GOT3 (cell line): Measurements from ENCODE around the gene INPP5J.
"Not testable (repeated sequence)": the region's sequence is repeated elsewhere in the genome, so short reads cannot be mapped to it uniquely, and the experiment has no call there.

Experiments
- DNase-seq: peaks from one replicate; lab custom pipeline; 2025; ENCODE audit warnings: mixed read lengths; lab: John Stamatoyannopoulos, UW

Gene INPP5J

GRCh38 chr22:31086703-31087330, 35.9 kb upstream of the INPP5J start:
- DNase-seq: no peak

GRCh38 chr22:31087744-31088215, 35.0 kb upstream of the INPP5J start:
- DNase-seq: no peak

DNA sequence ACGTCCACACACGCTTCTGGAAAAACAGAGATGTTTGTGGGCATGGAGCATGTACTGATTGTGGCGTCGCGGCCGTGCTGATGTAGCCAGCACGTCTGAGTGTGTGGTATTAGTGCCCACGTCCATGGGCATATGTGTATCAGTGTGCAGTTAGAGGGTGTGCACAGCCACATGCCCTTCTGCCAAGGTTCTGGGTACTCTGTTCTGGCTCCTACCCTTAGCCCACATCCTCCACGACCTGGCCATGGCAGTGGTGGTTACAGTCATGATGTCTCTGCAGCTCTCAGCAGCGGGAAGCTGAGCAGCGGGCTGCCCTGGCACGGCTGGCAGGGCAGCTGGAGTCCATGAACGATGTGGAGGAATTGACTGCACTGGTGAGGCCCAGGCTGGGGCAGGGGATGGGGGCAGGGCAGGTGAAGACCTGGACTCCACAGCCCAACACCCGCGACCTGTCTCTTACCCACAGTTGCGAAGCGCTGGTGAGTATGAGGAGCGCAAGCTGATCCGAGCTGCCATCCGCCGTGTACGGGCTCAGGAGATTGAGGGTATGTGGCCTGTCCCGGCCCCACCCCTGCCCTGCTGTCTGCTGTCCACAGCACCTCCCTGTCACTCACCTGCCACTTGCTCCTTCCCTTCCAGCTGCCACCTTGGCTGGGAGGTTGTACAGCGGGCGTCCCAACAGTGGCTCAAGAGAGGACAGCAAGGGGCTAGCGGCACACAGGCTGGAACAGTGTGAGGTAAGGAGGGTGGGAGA, 34.4 kb upstream of the INPP5J start:
- DNase-seq: no peak

DNA sequence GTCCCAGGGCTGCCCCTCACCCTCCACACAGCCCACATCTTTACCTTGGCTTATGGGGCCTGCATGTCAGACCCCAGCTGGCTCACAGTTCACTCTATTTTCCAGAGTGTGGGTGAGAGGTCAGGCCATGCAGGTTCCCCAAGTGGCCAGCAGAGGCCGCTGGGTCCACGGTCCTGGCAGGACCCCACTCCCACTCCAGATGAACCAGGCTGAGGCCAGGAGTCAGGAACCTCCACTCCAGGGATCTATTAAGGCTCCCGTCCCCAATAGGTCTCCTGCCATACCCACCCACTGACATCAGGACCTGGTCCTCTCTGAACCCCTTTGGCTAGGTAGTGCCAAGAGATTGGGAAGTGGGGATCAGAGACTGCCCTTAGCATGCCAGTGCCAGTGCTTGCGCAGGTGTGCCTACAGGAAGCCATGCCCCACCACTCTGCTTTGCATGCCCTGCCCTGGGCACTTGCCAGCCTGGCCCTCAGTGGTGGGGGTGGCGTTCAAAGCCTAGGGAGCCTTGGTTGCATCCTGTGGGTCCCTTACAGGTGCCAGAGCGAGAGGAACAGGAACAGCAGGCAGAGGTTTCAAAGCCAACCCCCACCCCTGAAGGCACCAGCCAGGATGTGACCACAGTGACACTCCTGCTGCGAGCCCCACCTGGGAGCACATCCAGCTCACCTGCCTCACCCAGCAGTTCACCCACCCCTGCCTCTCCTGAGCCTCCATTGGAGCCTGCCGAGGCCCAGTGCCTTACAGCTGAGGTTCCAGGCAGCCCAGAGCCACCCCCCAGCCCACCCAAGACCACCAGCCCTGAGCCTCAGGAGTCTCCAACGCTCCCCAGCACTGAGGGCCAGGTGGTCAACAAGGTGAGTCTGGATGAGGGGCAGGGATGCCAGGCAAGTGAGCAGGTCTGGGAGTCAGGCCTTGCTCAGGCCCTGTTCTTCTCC, 33.3 kb upstream of the INPP5J start:
- no peak for DNase-seq

DNA sequence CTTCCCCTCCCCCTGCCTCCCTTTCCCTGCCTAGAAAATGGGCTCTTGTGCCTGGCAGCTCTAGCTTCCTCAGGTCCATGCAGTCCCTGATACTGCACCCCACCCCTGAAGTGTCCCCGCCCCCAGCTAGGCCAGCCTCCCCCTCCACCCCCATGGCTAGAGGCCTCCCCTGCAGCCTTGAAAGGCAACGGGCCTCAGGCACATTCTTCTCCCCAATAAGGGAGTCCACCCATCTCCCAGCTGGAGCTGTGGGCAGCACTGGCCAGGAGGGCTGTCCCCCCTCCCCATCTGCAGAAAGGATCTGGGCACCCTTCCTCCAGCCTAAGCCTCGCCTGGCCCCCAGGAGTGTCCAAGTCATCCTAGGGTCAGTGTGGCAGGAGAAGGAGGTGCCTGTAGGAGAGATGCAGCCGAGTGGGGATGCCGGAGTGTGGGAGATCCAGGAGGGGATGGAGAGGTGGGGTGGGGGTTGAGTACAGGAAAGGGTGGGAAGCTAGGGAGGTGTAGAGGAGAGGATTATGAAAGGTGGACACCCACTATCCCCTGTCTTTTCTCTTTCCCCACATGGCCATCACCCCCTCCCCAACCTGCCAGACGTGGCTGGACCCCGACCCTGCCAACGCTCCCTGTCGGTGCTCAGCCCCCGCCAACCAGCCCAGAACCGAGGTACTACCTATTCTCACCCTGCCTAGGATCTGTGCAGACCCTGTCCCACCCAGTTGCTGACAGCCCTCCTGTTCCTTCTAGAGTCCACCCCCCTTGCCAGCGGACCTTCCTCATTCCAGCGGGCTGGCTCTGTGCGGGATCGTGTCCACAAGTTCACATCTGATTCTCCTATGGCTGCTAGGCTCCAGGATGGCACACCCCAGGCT, 32.3 kb upstream of the INPP5J start:
- DNase-seq: no peak

DNA sequence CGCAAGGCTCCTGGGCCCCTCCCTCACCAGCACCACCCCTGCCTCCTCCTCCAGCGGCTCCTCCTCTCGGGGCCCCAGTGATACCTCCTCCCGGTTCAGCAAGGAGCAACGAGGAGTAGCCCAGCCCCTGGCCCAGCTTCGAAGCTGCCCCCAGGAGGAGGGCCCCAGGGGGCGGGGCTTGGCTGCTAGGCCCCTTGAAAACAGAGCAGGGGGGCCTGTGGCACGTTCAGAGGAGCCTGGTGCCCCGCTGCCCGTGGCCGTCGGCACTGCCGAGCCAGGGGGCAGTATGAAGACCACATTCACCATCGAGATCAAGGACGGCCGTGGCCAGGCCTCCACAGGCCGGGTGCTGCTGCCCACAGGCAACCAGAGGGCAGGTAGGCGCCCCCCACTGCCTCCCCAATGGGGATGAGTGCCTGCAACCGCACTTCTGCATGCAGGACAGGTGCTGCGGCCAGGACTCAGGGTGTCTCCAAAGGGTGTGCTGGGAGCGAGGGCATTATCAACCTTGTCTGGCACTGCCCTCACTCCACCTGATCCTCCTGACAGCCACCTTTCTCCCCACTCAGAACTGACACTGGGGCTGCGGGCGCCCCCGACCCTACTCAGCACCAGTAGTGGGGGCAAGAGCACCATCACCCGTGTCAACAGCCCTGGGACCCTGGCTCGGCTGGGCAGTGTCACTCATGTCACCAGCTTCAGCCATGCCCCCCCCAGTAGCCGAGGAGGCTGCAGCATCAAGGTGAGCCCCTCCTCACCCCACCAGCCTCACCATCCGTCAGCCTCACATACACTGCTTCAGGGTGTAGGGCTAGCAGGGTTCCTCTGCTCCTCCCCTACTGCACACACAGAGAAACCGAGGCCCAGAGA, 31.4 kb upstream of the INPP5J start:
- DNase-seq: no peak

GRCh38 chr22:31092161-31092560, 30.6 kb upstream of the INPP5J start:
- DNase-seq: no peak

DNA sequence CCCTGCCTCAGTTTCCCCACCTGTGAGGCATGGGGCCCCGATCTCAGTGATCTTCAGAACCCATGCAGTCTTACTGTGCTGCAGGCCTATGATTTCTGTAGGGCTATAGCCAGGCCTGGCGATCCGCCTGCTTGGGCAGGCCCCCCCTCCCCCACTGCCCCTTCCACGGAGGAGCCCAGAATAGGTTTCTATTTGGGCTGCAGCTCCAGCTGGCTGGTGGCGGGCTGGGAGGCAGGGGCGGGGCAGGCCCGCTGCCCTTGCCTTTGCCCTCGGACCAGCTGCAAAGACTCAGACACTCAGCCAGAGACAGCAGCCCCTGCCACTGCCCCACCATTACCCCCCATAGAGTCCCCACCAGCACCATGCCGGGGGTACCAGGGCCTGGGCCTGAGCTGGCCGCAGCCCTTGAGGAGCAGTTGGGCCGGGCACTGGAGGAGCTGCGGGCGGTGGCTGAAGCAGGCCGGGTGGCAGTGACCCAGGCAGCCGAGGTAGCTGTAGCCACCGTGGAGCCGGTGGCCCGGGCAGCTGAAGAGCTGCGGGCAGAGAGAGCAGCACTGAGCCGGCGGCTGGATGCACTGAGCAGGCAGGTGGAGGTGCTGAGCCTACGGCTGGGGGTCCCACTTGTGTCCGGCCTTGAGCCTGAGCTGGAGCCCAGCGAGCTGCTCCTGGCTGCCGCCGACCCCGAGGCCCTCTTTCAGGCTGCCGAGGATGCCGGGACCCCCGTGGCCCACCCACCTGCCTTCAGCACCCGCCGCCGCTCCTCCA, 29.5 kb upstream of the INPP5J start:
- DNase-seq: no peak

- DNase-seq: no peak
Observed at GRCh38 chr22:31094021-31094551, 28.7 kb upstream of the INPP5J start.

DNA sequence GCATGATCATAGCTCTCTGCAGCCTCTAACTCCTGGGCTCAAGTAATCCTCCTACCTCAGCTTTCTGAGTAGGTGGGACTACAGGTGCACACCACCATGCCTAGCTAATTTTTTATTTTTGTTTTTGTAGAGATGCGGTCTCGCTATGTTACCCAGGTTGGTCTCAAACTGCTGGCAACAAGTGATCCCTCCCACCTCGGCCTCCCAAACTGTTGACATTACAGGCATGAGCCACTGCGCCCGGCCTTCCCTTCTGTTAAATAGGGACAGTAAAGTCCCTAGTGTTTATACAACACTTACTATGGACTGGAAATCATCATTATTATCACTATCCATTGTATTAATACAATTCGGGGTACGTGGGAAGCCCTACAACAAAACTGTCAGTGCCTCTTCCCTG, 28.0 kb upstream of the INPP5J start:
- no peak for DNase-seq

GRCh38 chr22:31095637-31096249, 27.0 kb upstream of the INPP5J start:
- DNase-seq: no peak

- DNase-seq: no peak
Observed at GRCh38 chr22:31096657-31097279, 26.0 kb upstream of the INPP5J start.

DNA sequence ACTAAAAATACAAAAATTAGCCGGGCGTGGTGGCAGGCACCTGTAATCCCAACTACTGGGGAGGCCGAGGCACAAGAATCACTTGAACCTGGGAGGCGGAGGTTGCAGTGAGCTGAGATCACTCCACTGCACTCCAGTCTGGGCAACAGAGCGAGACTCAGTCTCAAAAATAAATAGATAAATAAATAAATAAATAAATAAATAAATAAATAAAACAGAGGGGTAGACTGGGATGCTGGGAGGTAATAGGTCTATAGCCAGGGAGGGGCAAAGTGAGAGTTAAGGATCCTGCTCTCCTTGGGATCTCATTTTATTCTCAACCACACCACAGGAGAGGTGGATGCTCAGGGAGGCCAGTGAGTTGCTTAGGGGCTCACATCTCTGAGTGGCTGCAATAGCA, 25.2 kb upstream of the INPP5J start:
- not testable (repeated sequence) for DNase-seq

- no peak for DNase-seq
Observed at GRCh38 chr22:31097941-31098631, 24.7 kb upstream of the INPP5J start.

DNA sequence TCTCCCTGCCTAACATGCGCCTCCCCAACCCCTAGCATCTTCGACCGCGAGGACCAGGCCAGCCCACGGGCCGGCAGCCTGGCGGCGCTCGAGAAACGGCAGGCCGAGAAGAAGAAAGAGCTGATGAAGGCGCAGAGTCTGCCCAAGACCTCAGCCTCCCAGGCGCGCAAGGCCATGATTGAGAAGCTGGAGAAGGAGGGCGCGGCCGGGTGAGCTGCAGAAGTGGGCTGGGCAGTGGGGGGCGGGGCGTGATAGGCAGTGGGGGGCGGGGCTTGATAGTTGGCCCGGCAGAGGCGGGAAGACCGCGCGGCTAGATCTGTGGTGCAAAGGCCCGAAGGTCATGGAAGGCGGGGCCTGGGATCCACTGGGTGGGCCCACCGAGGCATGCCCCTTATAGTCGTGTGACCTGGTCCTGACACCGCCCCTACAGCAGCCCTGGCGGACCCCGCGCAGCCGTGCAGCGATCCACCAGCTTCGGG, 24.1 kb upstream of the INPP5J start:
- DNase-seq: no peak

- no peak for DNase-seq
Observed at GRCh38 chr22:31099386-31099785, 23.4 kb upstream of the INPP5J start.

DNA sequence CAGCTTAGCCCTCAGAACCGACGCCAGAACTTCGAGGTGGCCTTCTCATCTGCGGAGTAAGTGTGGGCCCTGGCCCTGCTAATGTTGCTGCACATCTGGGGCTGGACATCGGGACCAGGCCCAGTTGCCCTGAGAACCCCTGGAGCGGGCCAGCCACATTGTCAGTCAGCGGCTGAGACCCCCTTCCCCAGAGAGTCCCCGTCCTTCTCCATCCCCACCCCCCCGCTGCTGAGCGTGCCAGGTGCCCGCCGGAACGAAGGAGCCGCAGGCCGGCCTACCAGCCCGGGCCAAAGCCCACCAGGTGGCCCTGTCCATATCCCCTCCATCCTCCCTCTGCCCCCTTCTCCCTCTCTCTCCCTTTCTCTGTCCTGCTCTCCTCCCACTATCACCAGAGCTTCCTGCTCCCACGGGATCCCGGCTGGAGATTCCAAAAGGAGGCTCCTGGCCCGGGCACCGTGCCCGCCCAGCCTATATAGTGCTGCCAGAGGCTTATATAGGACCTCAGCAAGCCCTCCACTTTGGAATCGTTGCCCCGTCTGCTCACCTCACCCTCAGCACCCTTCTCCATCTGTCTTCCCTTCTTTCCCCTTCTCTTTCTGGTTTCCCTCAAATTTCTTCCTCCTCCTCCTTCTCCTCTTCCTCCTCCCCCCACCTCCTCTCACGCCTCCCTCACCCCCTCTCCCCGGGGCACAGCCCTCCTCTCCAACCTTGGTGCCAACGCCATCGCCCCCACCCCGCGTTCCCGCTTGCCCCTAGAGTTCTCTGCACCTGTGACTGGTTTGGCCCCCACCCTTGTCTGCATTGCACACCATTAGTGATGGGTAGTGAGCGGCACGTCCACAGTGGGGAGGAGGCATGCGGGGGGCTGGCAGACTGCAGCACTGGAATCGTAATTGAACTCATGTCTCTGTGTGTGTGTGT, 22.7 kb upstream of the INPP5J start:
- DNase-seq: no peak
